Measurements from ENCODE around the gene COL4A2.

COL4A2 gene

GRCh38 chr13:110377178-110377825 is 70.2 kb downstream of the COL4A2 start:
- Histone ChIP-seq H3K27me3 (ENCODE audit: control insufficient read depth in 1 of 2, insufficient read depth in 2 of 2, low read length in 2 of 2) (peaks cover 0 to 3% of the 10 kb centered on the region in 2 donors), H3K36me3 (ENCODE audit: control insufficient read depth in 1 of 2, insufficient read depth in 2 of 2, low read length in 2 of 2) (no peaks in the 10 kb centered on the region), H3K4me3 (ENCODE audit: low read depth in 1 of 2, low read length in 2 of 2) (no peak overlapping the region), H3K27ac (ENCODE audit: low read depth, low read length) (no peak overlapping the region), H3K9ac (ENCODE audit: low read depth in 1 of 2, low read length in 2 of 2) (no peak overlapping the region), H3K4me1 (ENCODE audit: control insufficient read depth in 1 of 2, insufficient read depth in 2 of 2, low read length in 2 of 2) (no peaks in the 10 kb centered on the region), H3K9me3 (ENCODE audit: control insufficient read depth in 1 of 2, low read length in 2 of 2) (no peaks in the 10 kb centered on the region)

GRCh38 chr13:110377826-110378201 is 70.7 kb downstream of the COL4A2 start:
- Histone ChIP-seq H3K27ac (ENCODE audit: low read depth, low read length) (no peak overlapping the region), H3K36me3 (ENCODE audit: control insufficient read depth in 1 of 2, insufficient read depth in 2 of 2, low read length in 2 of 2) (no peaks in the 10 kb centered on the region), H3K27me3 (ENCODE audit: control insufficient read depth in 1 of 2, insufficient read depth in 2 of 2, low read length in 2 of 2) (peaks cover 0 to 3% of the 10 kb centered on the region in 2 donors), H3K4me1 (ENCODE audit: control insufficient read depth in 1 of 2, insufficient read depth in 2 of 2, low read length in 2 of 2) (no peaks in the 10 kb centered on the region), H3K9me3 (ENCODE audit: control insufficient read depth in 1 of 2, low read length in 2 of 2) (no peaks in the 10 kb centered on the region), H3K9ac (ENCODE audit: low read depth in 1 of 2, low read length in 2 of 2) (no peak overlapping the region), H3K4me3 (ENCODE audit: low read depth in 1 of 2, low read length in 2 of 2) (no peak overlapping the region)

- Histone ChIP-seq H3K4me1 (ENCODE audit: control insufficient read depth in 1 of 2, insufficient read depth in 2 of 2, low read length in 2 of 2) (no peaks in the 10 kb centered on the region), H3K27ac (ENCODE audit: low read depth, low read length) (no peak overlapping the region), H3K4me3 (ENCODE audit: low read depth in 1 of 2, low read length in 2 of 2) (no peak overlapping the region), H3K27me3 (ENCODE audit: control insufficient read depth in 1 of 2, insufficient read depth in 2 of 2, low read length in 2 of 2) (peaks cover 0 to 3% of the 10 kb centered on the region in 2 donors), H3K36me3 (ENCODE audit: control insufficient read depth in 1 of 2, insufficient read depth in 2 of 2, low read length in 2 of 2) (no peaks in the 10 kb centered on the region), H3K9me3 (ENCODE audit: control insufficient read depth in 1 of 2, low read length in 2 of 2) (no peaks in the 10 kb centered on the region), H3K9ac (ENCODE audit: low read depth in 1 of 2, low read length in 2 of 2) (no peak overlapping the region)
Measured at GRCh38 chr13:110379358-110379757, 72.3 kb downstream of the COL4A2 start.

- H3K27me3 ChIP-seq (ENCODE audit: control insufficient read depth in 1 of 2, insufficient read depth in 2 of 2, low read length in 2 of 2): no peaks in the 10 kb centered on the region
- H3K4me1 ChIP-seq (ENCODE audit: control insufficient read depth in 1 of 2, insufficient read depth in 2 of 2, low read length in 2 of 2): no peaks in the 10 kb centered on the region
- no peak overlapping the region for H3K4me3 ChIP-seq (ENCODE audit: low read depth in 1 of 2, low read length in 2 of 2)
- no peaks in the 10 kb centered on the region for H3K9me3 ChIP-seq (ENCODE audit: control insufficient read depth in 1 of 2, low read length in 2 of 2)
- H3K36me3 ChIP-seq (ENCODE audit: control insufficient read depth in 1 of 2, insufficient read depth in 2 of 2, low read length in 2 of 2): no peaks in the 10 kb centered on the region
- H3K27ac ChIP-seq (ENCODE audit: low read depth, low read length): no peak overlapping the region
- H3K9ac ChIP-seq (ENCODE audit: low read depth in 1 of 2, low read length in 2 of 2): no peak overlapping the region
Measured at GRCh38 chr13:110379905-110380341, 72.8 kb downstream of the COL4A2 start.

GRCh38 chr13:110380359-110381028 is 73.4 kb downstream of the COL4A2 start:
- Histone ChIP-seq H3K36me3 (ENCODE audit: control insufficient read depth in 1 of 2, insufficient read depth in 2 of 2, low read length in 2 of 2) (no peaks in the 10 kb centered on the region), H3K9me3 (ENCODE audit: control insufficient read depth in 1 of 2, low read length in 2 of 2) (no peaks in the 10 kb centered on the region), H3K4me1 (ENCODE audit: control insufficient read depth in 1 of 2, insufficient read depth in 2 of 2, low read length in 2 of 2) (no peaks in the 10 kb centered on the region), H3K27ac (ENCODE audit: low read depth, low read length) (no peak overlapping the region), H3K27me3 (ENCODE audit: control insufficient read depth in 1 of 2, insufficient read depth in 2 of 2, low read length in 2 of 2) (no peaks in the 10 kb centered on the region), H3K9ac (ENCODE audit: low read depth in 1 of 2, low read length in 2 of 2) (no peak overlapping the region), H3K4me3 (ENCODE audit: low read depth in 1 of 2, low read length in 2 of 2) (no peak overlapping the region)

- Histone ChIP-seq H3K27ac (ENCODE audit: low read depth, low read length) (no peak overlapping the region), H3K4me1 (ENCODE audit: control insufficient read depth in 1 of 2, insufficient read depth in 2 of 2, low read length in 2 of 2) (no peaks in the 10 kb centered on the region), H3K9ac (ENCODE audit: low read depth in 1 of 2, low read length in 2 of 2) (no peak overlapping the region)
Measured at GRCh38 chr13:110381029-110381360, 73.9 kb downstream of the COL4A2 start.

GRCh38 chr13:110382229-110382628 is 75.1 kb downstream of the COL4A2 start:
- no peaks in the 10 kb centered on the region for H3K9me3 ChIP-seq (ENCODE audit: control insufficient read depth in 1 of 2, low read length in 2 of 2)
- no peaks in the 10 kb centered on the region for H3K27me3 ChIP-seq (ENCODE audit: control insufficient read depth in 1 of 2, insufficient read depth in 2 of 2, low read length in 2 of 2)
- no peaks in the 10 kb centered on the region for H3K4me1 ChIP-seq (ENCODE audit: control insufficient read depth in 1 of 2, insufficient read depth in 2 of 2, low read length in 2 of 2)
- H3K9ac ChIP-seq (ENCODE audit: low read depth in 1 of 2, low read length in 2 of 2): no peak overlapping the region
- no peaks in the 10 kb centered on the region for H3K36me3 ChIP-seq (ENCODE audit: control insufficient read depth in 1 of 2, insufficient read depth in 2 of 2, low read length in 2 of 2)
- no peak overlapping the region for H3K27ac ChIP-seq (ENCODE audit: low read depth, low read length)
- no peak overlapping the region for H3K4me3 ChIP-seq (ENCODE audit: low read depth in 1 of 2, low read length in 2 of 2)

More at GRCh38 chr13:110381029-110381360, 73.9 kb downstream of the COL4A2 start:
- Histone ChIP-seq H3K4me3 (ENCODE audit: low read depth in 1 of 2, low read length in 2 of 2) (no peak overlapping the region), H3K36me3 (ENCODE audit: control insufficient read depth in 1 of 2, insufficient read depth in 2 of 2, low read length in 2 of 2) (no peaks in the 10 kb centered on the region), H3K9me3 (ENCODE audit: control insufficient read depth in 1 of 2, low read length in 2 of 2) (no peaks in the 10 kb centered on the region), H3K27me3 (ENCODE audit: control insufficient read depth in 1 of 2, insufficient read depth in 2 of 2, low read length in 2 of 2) (no peaks in the 10 kb centered on the region)

- H3K27ac ChIP-seq (ENCODE audit: low read depth, low read length): no peak overlapping the region
- no peak overlapping the region for H3K9ac ChIP-seq (ENCODE audit: low read depth in 1 of 2, low read length in 2 of 2)
- H3K27me3 ChIP-seq (ENCODE audit: control insufficient read depth in 1 of 2, insufficient read depth in 2 of 2, low read length in 2 of 2): no peaks in the 10 kb centered on the region
- no peaks in the 10 kb centered on the region for H3K36me3 ChIP-seq (ENCODE audit: control insufficient read depth in 1 of 2, insufficient read depth in 2 of 2, low read length in 2 of 2)
- no peaks in the 10 kb centered on the region for H3K9me3 ChIP-seq (ENCODE audit: control insufficient read depth in 1 of 2, low read length in 2 of 2)
- H3K4me1 ChIP-seq (ENCODE audit: control insufficient read depth in 1 of 2, insufficient read depth in 2 of 2, low read length in 2 of 2): peaks cover 0 to 3% of the 10 kb centered on the region in 2 donors
- no peak overlapping the region for H3K4me3 ChIP-seq (ENCODE audit: low read depth in 1 of 2, low read length in 2 of 2)
Measured at GRCh38 chr13:110382830-110383229, 75.7 kb downstream of the COL4A2 start.

GRCh38 chr13:110387451-110388107 is 80.5 kb downstream of the COL4A2 start:
- H3K9me3 ChIP-seq (ENCODE audit: control insufficient read depth in 1 of 2, low read length in 2 of 2): no peaks in the 10 kb centered on the region
- peak overlapping the region; percentile 27 for H3K27ac ChIP-seq (ENCODE audit: low read depth, low read length)
- H3K27me3 ChIP-seq (ENCODE audit: control insufficient read depth in 1 of 2, insufficient read depth in 2 of 2, low read length in 2 of 2): no peaks in the 10 kb centered on the region
- H3K36me3 ChIP-seq (ENCODE audit: control insufficient read depth in 1 of 2, insufficient read depth in 2 of 2, low read length in 2 of 2): no peaks in the 10 kb centered on the region
- peaks cover 8 to 13% of the 10 kb centered on the region in 2 donors for H3K4me1 ChIP-seq (ENCODE audit: control insufficient read depth in 1 of 2, insufficient read depth in 2 of 2, low read length in 2 of 2)
- H3K9ac ChIP-seq (ENCODE audit: low read depth in 1 of 2, low read length in 2 of 2): peak overlapping the region in 1 of 2 donors; percentile 32
- H3K4me3 ChIP-seq (ENCODE audit: low read depth in 1 of 2, low read length in 2 of 2): peak overlapping the region in 1 of 2 donors; percentile 16
